ENCODE results near the gene HGF. TPM values are rescaled to one million over a fixed set of nuclear protein-coding genes. Genes with fewer than 3 reads are reported as not detected.
A peak's percentile ranks its signal among the peaks of the same experiment; 100 is the strongest.

The HGF gene
- total RNA-seq, 1 donor from 2014 or later: 5.3 TPM

GRCh38 chr7:81776948-81777630, 7.2 kb upstream of the HGF start:
- no peak for DNase-seq (ENCODE audit: low read depth)

- DNase-seq (ENCODE audit: low read depth): peak; percentile 72
These were observed 6.3 kb upstream of the HGF start for GRCh38 chr7:81776161-81776560.

DNA sequence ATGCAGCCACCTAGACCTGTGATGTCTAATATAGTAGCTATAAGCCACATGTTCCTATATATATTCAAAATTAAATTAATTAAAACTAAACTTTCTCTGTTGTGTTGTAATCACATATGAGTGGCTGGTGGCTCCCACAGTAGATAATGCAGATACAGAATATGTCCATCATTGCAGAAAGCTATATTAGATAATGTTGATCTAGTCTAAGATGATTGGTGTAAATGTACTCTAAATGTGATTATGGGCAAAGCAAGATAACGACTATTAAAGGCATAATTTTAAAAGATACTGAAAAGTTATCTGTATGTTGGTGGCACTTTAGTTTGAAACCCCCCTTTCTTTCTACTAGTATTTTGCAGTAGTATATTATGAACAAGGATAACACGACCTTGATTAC, 5.7 kb upstream of the HGF start:
- no peak for DNase-seq (ENCODE audit: low read depth)

- DNase-seq (ENCODE audit: low read depth): peak; percentile 20
These were observed 4.7 kb upstream of the HGF start for GRCh38 chr7:81774551-81774950.

DNA sequence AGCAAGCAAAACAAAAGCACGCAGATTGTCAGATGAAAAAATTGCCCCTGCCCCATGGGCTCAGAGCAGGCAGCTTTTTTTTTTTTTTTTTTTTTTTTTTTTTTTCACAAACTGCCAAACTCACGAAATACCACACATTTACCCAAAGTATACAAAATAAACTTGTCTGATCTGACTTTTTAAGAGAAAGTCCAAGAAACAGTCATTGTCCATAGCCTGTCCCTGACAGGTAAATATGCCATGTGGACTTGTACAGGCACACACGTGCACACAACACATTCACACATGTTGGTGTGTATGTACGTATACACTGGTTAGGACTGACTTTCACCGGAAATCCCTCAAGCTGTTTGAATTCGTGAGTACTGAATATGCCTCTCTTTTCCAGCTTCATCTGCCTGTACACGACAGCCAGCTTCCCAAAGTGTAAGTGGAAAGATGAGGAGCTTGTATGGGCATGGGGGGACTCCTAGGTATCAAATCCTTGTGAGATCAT, 929 bp upstream of the HGF start:
- DNase-seq (ENCODE audit: low read depth): no peak

GRCh38 chr7:81768951-81769778, 682 bp downstream of the HGF start:
- no peak for DNase-seq (ENCODE audit: low read depth)

DNA sequence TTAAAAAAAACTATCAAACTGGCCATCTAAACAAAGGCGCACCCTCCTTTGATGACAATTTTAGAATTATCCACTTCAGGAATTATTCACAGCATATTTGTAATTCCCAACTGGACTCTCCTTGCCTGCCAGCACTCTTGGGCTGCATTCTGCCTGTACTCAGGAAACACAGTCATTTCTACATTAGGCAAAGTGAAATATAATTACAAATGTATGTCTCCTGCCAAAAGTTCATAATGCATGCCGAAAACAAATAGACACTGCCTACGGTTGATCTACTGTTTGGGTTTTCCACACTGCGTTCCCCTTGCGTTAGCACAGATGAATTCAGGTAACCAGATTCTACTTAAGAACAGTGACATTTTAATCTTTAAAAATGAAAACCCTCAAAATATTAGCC, 1.9 kb downstream of the HGF start:
- DNase-seq (ENCODE audit: low read depth): no peak

- DNase-seq (ENCODE audit: low read depth): no peak
These were observed 8.0 kb downstream of the HGF start for GRCh38 chr7:81761821-81762220.

- no peak for DNase-seq (ENCODE audit: low read depth)
These were observed 8.8 kb downstream of the HGF start for GRCh38 chr7:81761031-81761430.

- DNase-seq (ENCODE audit: low read depth): no peak
These were observed 14.7 kb downstream of the HGF start for GRCh38 chr7:81754918-81755696.

- DNase-seq (ENCODE audit: low read depth): no peak
These were observed 16.5 kb downstream of the HGF start for GRCh38 chr7:81753392-81753791.

DNA sequence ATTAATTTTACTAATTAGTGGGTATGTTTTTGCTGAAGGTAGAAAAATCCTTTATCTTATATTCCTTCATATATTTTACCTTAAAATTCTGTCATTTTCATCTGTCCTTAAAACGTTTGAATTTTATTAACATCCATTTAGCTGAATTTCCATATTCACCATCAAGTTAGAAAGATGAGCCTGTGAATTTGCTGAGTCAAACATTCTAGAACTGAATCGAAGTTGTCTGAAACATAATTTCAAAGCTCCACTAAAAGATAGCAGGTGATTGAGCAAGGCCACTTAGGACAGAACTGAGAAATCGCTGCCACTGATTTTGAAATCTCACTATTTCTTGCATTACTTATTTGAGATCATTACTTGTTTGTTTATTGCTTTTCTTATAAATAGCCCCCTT, 17.5 kb downstream of the HGF start:
- no peak for DNase-seq (ENCODE audit: low read depth)

GRCh38 chr7:81751619-81752317, 18.1 kb downstream of the HGF start:
- no peak for DNase-seq (ENCODE audit: low read depth)

GRCh38 chr7:81745637-81746036, 24.2 kb downstream of the HGF start:
- DNase-seq (ENCODE audit: low read depth): no peak

DNA sequence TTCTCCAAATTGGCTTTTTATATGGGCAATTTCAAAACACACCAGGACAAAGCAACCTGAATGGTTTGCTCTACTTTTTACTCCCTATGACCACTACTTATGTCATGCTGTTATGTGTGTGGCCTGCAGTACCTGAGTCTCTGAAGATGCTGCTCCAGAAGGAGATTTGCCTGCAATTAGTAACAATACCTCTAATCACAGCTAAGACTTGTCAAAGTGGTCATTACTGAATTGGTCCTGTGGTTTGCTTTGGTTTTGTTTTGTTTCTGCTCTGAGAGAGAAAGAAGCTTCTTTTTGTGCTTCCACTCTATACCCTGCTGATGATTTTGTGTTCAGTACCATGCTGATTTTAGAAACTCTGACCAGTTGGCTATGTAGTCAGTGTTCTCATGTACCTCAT, 25.5 kb downstream of the HGF start:
- no peak for DNase-seq (ENCODE audit: low read depth)

GRCh38 chr7:81743665-81744064, 26.2 kb downstream of the HGF start:
- DNase-seq (ENCODE audit: low read depth): no peak

GRCh38 chr7:81743201-81743600, 26.6 kb downstream of the HGF start:
- no peak for DNase-seq (ENCODE audit: low read depth)

DNA sequence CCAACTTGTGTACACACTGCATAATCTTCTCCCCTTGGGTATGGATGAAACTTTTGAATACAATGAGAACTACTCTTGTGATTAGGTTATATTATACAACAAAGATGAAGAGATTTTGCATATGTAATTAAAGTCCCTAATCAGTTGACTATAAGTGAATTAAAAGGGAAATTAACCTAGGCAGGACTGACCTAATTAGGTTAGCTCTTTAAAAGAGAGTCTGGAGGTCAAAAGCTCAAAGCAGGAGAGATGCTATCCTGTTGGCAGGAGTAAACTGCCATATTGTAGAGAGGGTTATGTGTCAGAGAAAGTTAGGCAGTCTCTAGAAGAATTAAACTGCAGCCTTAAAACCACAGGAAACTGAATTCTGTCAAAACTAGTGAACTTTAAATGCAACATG, 29.4 kb downstream of the HGF start:
- no peak for DNase-seq (ENCODE audit: low read depth)

- DNase-seq (ENCODE audit: low read depth): no peak
These were observed 33.8 kb downstream of the HGF start for GRCh38 chr7:81736091-81736490.

DNA sequence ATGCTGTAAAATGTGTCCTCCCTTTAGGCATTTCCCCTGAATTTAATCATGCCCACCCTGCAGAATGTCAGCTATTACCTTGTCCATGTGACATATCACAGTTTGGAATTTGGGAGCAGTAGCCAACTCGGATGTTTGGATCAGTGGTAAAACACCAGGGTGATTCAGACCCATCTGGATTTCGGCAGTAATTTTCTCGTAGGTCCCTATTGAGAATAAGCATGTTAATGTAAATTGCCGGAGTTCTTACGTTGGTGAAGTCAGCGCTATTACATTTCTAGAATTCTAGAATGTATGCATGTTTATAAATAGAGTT, 44.1 kb downstream of the HGF start:
- peak; percentile 57 for DNase-seq (ENCODE audit: low read depth)

DNA sequence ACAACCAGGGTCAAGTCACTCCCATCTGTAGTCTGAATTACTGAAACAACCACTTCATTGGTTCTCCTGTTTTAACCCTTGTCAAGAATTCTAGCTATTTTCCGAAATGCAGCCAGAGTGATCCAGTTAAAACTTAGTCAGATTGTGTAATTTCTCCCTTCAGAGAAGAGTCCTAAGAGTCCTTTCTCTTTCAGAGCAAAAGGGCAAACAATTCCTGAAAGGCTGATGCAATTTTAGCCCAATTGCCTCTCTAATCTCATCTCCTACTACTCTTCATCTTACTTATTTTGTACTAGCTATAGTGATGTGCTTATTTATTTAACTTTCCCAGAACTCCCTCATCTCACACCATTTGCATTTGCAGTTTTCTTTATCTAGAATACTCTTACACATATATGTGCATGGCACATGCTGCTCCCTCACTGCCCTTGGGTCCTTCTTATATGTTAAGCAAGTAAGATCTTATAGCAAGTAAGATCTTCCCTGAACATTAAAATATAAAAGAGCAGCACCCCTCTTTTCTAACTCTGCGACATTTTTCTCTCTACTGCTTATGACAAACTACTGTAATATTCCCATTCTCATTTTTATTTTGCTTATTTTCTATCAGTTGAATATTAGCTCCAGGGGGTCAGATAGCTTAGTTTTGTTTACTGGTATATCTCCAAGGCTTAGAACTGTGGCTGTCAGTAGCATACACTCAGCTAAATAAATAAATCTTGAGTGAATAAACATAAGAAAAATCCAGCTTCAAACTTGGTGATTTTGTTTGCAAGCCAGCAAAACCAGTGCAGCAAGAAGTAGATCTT, 44.6 kb downstream of the HGF start:
- DNase-seq (ENCODE audit: low read depth): no peak

Data from myocyte (in vitro differentiated cells).